Activated T-helper 1 cell treated with Interleukin-2 at 50 U/mL for 16 hours (primary cell): ENCODE results near the gene VENTX.
"Not testable (repeated sequence)": the region's sequence is repeated elsewhere in the genome, so short reads cannot be mapped to it uniquely, and the experiment has no call there.

Source experiments
- DNase-seq: peaks from one replicate; pipeline ENCODE4 v3.0.0-alpha.2; 2020; ENCODE audit warnings: low read depth

VENTX gene

DNA sequence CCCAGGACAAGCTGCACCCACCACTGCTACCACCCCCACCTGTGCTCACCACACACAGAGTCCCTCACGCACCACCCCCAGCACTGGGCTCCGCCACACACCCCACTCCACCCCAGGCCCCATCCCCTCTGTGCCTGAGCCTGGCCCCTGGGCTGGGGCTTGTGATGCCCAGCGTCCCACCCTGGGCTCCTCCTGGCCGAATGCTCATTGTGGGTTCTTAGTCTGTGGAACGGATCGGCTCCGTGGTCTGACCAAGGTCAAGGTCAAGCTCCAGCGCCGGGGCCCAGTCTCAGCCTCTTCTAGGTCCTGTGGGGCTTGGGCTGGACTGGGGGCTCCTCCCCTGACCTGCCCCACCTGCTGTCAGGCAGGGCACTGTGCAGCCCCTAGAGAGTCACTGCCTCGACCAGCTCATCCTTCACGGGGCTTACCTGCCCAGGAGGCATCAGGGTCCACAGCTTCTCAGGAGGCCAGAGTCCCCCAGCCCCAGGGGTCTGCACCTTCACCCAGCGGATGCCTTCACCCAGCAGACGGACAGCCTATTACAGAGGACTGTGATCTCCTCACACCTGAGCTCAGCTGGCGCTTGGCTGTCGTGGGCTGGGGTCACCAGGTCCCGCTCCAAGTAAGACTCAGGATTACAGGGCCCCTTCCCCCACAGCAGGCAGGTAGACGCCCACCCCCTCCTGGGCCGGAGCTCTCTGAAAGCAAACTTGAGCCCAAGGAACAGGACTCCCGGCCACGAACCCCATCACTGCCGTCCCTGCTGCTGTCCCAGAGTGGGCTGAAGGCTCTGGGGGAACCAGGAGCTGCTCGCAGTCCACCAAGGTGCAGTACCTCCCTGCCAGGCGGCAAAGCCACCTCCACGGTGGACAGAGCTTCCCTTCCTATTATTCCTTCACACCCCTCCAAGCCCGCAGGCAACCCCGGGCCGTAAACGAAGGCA, 22.9 kb upstream of the VENTX start:
- DNase-seq = no peak

DNA sequence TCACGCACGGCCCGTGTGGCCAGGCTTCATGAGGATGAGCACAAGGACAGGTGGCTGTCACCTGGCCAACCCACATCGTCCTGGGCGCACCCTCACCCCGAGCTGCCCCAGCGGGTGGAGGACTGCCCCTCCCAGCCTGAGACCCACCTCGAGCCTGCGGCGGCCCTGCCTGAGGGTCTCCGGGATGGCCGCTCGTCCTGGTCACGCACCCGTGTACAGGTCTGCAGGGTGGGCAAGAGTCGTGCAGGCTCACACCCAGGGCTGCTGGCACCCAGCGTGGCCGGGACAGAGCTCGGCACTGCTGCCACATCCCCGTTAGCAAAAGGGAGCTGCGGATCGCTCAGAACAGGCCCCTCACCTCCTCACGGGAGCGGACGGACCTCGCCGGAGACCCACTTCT, 22.1 kb upstream of the VENTX start:
- DNase-seq = no peak

DNA sequence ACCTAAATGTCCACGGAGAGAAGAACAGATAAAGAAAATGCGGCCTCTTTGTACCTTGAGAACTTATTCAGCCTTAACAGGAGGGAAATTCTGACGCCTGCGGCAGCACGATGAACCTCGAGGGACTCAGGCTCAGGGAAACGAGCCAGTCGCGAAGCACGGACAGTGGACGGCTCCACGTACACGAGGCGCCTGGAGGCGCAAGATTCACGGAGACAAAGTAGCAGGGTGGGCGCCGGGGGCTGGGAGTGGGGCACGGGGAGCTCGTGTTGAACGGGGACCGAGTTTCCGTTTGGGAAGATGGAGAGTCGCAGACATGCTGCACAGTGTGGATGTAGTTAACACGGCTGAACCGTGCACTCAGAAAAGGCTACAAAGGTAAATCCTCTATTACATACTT, 20.9 kb upstream of the VENTX start:
- no peak for DNase-seq

DNA sequence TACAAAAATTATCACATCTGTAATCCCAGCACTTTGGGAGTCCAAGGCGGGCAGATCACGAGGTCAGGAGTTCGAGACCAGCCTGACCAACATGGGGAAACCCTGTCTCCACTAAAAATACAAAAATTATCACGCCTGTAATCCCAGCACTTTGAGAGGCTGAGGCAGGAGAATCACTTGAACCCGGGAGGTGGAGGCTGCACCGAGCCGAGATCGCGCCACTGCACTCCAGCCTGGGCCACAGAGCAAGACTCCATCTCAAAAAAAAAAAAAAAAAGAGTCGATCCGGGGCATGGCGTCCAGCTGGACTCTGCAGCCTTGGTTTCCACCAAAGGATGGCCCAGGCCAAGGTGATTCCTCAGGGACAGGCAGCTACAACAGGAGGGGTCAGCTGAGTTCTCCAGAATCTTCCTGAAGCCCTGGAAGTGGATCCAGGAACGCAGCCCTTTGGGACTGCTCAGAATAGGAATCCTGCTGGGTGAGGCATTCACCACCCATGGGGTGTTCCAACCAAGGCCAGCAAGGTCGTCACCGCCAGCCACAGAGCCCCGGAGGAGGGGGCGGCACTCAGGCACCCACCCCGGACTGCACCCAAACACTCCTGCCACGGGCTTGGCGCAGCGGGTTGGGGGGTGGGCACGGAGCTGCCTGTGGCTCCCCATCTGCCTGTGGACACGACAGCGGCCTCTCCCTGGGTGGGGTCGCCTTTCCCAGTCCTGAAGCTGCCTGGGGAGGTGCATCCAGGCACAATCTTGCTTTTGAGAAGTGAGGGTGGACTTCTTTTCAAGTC, 19.7 kb upstream of the VENTX start:
- DNase-seq = no peak

DNA sequence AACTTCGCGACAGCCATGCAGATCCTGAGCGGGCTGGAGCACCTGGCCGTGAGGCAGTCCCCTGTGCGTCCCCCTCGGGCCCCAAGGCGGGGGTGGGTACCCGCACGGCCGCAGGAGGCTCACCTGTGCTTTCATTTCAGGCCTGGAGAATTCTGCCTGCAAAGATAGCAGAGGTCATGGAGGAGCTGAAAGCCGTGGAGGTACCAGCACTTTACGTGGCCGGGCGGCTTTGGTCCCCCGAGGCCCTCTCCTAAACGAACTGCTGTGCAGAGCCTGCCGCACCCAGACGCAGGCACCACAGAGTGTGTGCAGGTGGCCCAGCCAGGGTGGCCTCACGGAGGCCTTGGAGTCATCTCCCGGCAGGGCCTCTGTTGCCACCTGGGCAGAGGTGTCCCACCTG, 18.8 kb upstream of the VENTX start:
- DNase-seq = no peak

DNA sequence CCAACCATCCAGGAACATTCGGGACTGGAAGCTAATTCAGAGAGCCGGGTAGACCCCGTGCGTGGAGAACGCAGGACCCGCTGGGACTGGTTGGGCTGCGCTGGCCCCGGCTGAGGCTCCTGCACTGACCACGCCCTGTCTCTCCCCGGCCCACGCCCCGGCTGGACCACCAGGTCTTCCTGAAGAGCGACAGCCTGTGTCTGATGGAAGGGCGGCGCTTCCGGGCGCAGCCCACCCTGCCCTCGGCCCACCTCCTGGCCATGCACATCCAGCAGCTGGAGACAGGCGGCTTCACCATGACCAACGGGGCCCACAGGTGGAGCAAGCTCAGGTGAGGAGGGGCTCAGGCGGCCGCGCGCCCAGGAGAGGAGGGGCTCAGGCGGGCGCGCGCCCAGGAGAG, 17.9 kb upstream of the VENTX start:
- no peak for DNase-seq

DNA sequence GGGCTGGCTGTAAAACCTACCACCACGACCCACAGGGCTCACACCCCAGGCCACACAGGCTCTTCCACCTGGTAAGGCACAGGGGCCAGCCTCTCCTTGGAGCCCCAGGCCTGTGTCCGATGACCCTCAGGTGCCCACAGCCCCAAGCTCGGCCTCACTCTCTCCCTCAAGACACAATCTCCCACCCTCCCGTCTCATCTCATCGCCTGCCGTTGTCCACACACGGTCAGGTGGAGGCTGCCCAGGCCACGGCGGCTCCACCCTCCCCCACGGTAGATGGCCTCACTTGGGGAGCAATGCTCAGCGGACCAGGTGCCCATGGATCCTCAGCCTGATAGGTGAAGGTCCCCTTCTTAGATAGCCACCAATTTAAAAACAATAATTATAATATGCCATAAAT, 16.3 kb upstream of the VENTX start:
- DNase-seq = no peak

DNA sequence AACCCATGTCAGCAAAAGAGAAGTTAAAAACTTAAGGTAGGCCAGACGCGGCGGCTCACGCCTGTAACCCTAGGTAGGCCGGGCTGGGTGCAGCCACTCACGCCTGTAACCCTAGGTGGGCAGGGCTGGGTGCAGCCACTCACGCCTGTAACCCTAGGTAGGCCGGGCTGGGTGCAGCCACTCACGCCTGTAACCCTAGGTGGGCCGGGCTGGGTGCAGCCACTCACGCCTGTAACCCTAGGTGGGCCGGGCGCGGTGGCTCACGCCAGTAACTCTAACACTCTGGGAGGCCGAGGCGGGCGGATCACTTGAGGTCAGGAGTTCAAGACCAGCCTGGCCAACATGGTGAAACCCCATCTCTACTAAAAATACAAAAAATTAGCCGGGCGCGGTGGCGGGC, 15.9 kb upstream of the VENTX start:
- DNase-seq = not testable (repeated sequence)

DNA sequence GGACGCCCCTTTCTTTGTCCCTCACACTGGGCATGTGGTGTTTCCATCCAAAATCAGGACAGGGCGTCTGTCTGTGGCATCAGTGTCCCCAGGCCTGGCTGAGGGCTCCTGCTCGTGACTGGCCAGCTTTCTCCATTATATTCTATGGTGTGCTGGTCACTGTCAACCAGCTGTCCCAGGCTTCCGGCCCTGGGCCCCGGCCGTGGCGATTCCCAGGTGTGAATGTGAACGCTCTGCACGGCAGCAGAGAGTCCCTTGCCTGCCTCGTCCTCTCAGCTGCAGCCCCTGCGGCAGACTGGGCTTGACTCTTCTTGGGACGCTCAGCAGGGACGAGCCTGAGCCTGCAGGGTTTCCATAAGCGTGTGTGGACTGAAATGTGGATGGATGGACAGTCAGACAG, 13.6 kb upstream of the VENTX start:
- DNase-seq = no peak

DNA sequence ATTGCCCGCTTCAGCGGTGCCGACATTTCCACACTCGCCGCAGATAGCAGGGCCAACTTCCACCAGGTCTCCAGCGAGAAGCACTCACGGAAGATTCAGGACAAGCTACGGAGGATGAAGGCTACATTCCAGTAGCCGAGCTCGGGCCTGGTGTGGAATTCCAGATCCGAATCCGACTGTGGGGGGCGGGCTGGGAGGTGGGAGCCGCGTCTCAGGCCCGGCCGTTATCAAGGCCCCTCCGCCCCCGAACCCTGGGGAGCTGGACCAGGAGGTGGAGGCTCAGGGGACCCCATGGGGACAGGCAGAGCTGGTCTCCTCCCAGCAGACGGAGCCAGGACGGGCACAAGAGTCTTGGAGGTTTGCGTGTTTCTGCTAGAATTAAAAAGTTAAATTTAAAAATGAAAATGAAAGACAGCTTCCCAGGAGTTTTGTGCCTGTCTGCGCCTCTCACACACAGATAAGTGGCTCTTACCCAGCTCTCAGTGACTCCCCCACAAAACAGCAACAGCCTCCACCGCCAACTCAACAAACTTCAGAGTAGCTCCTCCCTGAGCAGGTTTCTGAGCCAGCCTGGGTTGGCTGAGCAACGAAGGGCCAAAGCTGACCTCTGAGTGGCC, 12.8 kb upstream of the VENTX start:
- DNase-seq = no peak

DNA sequence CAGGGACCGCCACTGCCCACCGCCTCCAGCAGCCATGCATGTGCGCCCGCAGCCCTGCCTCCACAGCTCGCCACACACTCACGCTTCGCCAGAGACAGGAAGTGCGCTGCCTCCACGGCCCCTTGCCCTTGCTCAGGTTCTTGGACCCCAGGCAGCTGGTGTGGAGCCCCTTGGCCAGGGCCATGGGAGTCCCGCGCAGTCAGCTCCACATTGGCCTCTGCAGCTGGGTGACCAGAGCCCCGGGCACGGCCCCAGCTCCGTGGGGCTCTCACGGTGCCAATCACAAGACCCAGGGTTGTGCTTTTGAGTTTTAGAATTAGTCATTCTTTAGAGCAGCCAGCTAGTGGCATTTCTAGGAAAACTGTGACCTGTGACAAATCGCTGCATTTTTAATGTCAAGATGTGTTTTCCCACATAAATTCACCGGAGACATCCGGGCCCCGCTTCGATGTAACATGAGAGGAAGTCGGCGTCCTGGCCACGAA, 11.9 kb upstream of the VENTX start:
- DNase-seq = no peak

DNA sequence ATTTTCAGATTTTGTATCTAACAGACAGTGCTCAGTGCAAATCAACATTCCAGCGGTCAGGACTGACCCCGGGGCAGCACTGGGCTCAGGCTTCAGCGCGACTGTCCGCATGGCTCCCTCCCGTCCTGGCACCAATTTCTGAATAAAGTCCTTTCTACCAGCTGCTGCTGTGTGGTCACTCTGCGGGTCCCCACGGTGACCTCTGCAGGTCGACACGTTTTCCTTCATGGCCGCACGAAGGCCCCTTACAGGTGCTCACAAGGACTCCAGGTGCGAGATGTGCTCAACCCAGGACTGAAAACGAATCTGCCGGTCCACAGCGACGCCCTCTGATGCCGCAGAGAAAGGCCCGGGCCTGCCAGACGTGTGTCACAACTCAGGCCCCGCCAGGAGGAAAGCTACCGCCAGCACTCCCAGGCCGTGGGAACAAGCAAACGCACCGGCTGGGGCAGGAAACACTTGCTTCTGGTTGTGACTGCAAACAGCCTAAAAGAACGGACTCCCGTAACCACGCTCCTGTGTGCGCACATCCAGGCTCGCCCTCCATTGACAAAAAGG, 11.3 kb upstream of the VENTX start:
- DNase-seq = no peak

DNA sequence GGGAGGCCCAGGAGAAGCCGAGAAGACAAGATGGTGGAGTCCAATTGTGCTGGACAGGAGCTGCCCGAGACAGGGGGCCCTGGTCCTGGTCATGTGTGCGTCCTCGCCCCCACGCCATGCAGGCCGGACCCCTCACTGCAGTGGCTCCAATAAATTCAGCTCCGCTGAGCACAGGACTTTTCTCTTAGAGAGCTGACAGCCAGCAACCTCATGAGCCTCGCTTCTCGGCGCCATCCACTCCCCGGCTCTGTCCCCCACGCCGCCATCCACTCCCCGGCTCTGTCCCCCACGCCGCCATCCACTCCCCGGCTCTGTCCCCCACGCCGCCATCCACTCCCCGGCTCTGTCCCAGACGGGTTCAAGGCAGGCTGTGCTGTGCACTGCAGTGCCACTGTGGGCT, 10.4 kb upstream of the VENTX start:
- DNase-seq = no peak

DNA sequence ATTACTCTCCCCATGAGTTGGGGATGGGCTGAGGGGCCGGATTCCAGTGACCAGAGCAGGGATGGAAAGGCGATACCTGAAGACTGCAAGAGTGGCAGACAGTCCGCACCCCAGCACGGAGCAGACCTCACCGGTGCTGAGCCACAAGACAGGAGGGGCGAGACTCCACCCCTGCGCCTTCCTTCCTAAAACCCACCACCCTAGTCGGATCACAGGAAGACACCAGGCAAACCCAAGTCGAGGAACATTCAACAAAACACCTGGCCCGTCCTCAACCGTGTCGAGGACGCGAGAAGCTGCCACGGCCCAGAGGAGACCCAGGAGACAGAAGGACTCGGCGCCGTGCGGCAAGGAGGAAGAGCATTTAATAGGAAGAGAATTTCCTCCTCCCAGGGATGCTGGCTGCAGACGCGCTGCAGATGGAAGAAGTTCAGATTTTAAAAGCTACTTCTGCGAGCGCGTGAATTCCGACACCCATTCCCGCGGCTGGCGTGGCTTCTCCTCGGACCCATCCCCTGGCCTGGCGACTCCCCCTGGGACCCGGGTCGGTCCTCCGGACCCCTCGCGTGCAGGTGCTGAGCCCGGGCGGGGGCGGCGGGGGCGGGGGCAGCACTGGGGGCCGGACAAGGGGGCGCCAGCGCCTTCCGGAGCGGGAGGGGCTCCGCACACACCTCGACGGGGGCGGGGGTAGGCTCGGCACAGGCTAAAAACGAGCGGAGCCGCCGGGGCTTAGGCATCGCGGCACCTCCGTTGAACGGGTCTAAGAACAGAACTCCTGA, 8.2 kb upstream of the VENTX start:
- no peak for DNase-seq

DNA sequence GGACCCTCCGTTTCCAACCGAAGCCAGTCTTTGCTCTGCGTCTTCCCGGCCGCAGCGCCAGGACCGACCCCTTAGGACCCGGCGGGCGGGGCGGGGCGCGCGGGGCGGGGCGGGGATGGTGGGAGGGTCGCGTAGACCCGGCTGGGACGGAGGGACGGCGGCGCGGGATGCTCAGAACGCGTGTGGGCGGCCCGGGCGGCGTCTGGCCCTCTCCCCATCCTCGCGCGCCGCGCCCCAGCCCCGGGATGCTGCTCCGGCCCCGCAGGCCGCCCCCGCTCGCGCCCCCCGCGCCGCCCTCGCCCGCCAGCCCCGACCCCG, 7.7 kb upstream of the VENTX start, which contains the start of gene UTF1:
UTF1 (plus strand) TSS at position 174 of the 318 bp plus-strand sequence; CDS start at position 246, 72 bp downstream.
- no peak for DNase-seq

DNA sequence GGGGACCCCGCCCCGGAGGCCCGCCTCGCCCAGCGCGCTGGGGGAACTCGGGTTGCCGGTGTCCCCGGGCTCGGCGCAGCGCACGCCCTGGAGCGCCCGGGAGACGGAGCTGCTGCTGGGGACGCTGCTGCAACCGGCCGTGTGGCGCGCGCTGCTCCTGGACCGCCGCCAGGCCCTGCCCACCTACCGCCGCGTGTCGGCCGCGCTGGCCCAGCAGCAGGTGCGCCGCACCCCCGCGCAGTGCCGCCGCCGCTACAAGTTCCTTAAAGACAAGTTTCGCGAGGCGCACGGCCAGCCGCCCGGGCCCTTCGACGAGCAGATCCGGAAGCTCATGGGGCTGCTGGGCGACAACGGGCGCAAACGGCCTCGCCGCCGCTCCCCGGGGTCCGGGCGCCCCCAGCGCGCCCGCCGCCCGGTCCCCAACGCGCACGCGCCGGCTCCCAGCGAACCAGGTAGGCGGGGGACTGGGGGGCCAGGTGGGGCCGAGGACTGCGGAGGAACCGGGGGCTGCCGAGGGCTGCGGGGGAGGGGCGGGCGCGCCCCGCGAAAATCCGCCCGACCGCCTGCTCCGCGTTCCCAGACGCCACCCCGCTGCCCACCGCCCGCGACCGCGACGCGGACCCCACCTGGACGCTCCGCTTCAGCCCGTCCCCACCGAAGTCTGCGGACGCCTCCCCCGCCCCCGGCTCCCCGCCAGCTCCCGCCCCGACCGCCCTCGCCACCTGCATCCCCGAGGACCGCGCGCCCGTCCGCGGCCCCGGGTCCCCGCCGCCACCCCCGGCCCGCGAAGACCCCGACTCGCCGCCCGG, 7.1 kb upstream of the VENTX start:
- no peak for DNase-seq

DNA sequence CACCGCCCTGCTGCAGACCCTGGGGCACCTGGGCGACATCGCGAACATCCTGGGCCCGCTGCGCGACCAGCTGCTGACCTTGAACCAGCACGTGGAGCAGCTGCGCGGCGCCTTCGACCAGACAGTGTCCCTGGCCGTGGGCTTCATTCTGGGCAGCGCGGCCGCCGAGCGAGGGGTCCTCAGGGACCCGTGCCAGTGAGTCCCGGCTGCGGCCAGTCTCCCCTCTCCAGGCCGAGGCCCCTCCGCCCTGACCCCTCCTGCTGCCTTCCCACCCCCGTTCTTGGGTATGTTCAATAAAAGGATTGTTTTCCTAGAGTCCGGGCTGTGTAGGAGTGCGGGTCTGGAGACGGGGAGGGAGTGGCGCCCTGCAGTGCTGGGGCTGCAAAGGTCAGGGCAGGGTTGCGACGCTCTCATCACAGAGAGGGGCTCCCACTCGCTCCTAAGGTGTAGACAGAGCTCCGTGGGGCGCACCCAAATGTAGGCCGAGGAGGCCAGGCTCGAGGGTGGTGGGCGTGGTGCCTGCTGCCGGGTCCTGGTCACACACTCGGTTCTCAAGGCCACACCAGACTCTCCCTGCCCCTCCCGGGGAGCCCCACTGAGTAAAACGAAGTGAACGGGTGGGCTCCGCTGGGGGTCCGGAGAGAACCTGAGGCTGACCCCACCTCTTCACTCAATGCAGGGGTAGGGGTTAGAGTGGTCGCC, 6.3 kb upstream of the VENTX start:
- DNase-seq = no peak

DNA sequence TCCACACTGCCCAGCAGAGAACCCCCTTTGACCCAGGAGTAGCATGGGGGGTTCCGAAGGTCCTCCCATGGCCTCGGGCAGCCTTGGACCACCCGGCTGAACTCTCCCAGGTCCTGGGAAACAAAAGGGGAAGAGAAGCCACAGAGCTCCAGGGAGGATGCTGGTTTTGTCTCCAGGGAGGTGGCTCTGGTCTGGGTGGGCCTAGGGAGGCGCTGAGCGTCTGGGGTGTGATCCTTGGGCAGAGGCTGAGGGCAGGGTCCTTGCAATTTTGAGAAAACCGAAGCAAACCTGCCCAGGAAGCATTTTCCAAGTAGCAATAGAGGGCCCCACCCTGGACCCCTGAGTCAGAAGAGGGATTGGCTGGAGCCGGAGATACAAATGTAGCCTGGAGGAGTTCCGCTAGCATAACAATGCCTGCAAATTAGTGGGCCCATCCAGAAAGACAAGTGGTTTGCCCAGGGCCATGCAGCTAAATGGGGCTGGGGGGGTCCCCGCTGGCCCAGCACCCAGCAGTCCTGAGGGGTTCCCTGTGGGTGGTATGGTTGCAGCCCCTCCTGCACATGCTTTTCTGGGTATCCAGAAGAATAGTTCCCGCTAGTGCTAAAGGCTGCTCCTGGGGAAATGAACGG, 5.6 kb upstream of the VENTX start:
- DNase-seq = no peak

DNA sequence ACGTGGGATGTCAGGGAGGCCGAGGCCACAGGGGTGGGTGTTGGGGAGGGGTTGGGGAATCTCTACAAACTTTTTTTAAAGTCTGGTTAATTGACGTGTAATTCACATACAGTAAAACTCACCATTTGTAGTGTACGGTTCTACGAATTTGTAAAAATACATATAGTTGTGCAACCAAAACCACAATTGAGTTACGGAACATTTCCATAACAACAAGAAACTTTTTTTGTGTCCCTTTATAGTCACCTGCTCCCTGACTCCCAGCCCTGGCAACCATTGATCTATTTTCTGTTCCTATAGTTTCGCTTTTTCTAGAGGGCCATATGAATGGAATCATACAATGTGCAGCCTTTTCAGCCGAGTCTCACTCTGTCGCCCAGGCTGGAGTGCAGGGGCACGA, 2.9 kb upstream of the VENTX start:
- not testable (repeated sequence) for DNase-seq
